Prostate gland (tissue), 2 donors: Measurements from ENCODE around the gene PCDHGA1.
A peak's percentile ranks its signal among the peaks of the same experiment; 100 is the strongest.

Source experiments
- POLR2AphosphoS5 ChIP-seq: sonication (generic); formaldehyde crosslinking; IDR thresholded peaks from one replicate; pipeline ENCODE4 v1.6.1; 2017; ENCODE audit warnings: antibody characterized with exemption
- TF ChIP-seq, protein P1 (sequence below), 4 experiments: fragments of 200-600 bp in 2 of 4; fragments of 450-650 bp in 2 of 4; sonication (generic) in 2 of 4; IDR thresholded peaks; 1 replicate in 3 of 4; 2 replicates in 1 of 4; pipeline ENCODE4 v1.5.1; 2016 to 2019; ENCODE audit warnings: antibody characterized with exemption in 4 of 4, mild to moderate bottlenecking in 2 of 4, moderate library complexity in 2 of 4

DNA sequence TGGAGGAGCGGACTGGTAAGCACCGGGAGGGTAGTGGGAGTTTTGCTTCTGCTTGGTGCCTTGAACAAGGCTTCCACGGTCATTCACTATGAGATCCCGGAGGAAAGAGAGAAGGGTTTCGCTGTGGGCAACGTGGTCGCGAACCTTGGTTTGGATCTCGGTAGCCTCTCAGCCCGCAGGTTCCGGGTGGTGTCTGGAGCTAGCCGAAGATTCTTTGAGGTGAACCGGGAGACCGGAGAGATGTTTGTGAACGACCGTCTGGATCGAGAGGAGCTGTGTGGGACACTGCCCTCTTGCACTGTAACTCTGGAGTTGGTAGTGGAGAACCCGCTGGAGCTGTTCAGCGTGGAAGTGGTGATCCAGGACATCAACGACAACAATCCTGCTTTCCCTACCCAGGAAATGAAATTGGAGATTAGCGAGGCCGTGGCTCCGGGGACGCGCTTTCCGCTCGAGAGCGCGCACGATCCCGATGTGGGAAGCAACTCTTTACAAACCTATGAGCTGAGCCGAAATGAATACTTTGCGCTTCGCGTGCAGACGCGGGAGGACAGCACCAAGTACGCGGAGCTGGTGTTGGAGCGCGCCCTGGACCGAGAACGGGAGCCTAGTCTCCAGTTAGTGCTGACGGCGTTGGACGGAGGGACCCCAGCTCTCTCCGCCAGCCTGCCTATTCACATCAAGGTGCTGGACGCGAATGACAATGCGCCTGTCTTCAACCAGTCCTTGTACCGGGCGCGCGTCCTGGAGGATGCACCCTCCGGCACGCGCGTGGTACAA is 146.0 kb downstream of the PCDHGA1 start:
- peak; percentile 34 for TF ChIP-seq POLR2AphosphoS5
- TF ChIP-seq, protein P1, sequence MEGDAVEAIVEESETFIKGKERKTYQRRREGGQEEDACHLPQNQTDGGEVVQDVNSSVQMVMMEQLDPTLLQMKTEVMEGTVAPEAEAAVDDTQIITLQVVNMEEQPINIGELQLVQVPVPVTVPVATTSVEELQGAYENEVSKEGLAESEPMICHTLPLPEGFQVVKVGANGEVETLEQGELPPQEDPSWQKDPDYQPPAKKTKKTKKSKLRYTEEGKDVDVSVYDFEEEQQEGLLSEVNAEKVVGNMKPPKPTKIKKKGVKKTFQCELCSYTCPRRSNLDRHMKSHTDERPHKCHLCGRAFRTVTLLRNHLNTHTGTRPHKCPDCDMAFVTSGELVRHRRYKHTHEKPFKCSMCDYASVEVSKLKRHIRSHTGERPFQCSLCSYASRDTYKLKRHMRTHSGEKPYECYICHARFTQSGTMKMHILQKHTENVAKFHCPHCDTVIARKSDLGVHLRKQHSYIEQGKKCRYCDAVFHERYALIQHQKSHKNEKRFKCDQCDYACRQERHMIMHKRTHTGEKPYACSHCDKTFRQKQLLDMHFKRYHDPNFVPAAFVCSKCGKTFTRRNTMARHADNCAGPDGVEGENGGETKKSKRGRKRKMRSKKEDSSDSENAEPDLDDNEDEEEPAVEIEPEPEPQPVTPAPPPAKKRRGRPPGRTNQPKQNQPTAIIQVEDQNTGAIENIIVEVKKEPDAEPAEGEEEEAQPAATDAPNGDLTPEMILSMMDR (IDR thresholded peaks at IDR 0.05), result no peak
